DMS153 (cell line): ENCODE data around the gene NKAIN4.

Experiments
- DNase-seq: peaks from one replicate; lab custom pipeline; 2025; lab: John Stamatoyannopoulos, UW

Gene NKAIN4

DNA sequence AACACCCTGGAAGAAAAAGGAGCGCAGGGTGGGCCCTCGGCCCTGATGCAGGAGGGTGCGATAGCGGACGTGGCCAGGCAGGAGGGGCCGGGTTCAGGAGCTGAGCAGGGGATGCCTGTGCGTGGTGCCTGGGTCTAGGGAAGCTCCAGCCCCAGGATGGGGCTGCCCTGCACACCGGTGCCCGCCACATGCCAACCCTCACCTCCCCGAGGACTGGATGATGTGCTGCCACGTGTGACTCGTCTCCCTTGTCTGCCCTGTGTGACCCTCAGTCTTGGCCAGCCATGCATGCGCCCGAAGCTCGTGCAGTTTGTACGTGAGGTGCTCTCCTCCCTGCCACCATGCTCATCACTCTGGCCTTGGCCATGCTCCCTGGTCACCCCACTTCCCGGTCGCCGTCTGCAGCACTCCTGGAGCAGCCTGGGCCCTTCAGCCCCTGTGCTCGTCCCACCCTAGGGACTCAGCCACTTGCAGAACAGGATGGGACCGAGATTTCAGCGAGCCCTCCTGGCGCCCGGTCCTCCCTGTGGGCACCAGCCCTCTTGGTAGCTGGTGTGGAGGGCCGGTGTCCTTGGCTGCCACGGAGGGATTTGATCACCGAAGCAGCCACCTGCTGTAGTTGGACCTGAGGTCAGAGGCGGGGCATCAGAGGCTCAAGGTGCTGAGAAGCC is 34.5 kb upstream of the NKAIN4 start:
- DNase-seq = no peak

GRCh38 chr20:63287697-63288580 is 33.7 kb upstream of the NKAIN4 start:
- DNase-seq = no peak

GRCh38 chr20:63286781-63287696 is 32.8 kb upstream of the NKAIN4 start:
- no peak for DNase-seq

DNA sequence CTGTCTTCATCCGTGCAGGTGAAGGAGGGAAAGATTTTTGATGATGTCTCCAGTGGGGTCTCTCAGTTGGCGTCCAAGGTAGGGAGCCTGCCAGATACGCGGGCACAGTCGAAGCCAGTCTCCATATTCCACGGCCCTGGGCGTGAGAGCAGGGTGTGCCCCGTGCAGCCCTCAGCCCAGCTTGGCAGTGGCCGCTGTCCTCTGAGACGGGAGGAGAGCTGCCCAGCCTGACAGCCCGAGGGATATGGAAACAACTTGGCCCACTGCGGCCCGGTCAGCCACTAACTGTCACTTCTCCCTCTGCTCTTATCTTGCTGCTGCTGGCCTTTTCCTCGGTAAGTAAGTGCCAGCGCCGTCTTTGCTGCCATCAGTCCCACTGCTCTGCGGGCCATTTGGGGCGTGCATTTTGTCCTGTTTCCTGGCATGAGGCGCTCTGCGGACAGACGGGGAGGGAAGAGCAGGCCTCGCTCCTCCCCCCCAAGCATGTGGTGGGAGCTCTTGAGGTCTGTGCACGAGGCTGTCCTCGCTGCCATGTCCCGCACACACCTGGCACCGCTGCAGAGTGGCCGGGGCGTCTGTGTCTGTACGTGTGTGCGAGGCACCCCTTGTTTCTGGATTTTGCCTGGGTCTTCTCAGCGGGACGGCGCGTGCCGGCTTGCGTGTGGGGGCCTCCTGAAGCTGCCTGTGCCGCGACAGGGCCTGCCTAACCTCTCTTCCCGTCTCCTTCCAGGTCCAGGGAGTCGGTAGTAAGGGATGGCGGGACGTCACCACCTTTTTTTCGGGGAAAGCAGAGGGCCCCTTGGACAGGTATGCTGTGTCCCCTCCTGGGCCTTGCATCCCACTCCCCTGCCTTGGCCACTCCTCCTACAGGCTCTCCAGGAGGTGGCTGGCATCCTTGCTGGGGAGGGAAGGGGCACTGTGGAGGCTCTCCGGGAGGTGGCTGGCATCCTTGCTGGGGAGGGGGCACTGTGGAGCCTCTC is 31.7 kb upstream of the NKAIN4 start:
- DNase-seq = no peak

DNA sequence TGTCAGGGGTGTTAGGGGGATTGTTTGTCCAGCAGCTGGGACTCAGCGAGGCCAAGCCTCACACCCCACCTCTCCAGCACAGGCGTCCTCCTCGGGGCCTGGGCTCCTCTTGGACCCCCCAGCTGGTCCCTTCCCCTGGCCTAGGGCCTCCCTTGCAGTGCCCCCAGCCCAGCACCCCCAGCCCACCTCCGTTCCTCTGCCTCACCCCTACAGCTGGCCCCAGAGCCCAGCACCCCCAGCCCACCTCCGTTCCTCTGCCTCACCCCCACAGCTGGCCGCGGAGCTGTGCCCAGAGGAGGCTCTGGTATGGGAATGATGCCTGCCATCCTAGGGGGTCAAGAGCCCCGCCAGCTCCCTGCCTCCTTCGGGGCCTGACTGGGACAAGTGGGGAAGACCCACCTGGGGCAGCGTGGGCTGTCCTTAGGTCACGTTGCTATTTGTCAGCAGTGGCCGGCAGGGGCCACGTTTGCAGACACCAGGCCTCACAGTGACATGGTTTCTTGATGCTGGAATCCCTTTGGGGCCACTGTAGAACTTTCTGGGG is 30.8 kb upstream of the NKAIN4 start:
- no peak for DNase-seq

DNA sequence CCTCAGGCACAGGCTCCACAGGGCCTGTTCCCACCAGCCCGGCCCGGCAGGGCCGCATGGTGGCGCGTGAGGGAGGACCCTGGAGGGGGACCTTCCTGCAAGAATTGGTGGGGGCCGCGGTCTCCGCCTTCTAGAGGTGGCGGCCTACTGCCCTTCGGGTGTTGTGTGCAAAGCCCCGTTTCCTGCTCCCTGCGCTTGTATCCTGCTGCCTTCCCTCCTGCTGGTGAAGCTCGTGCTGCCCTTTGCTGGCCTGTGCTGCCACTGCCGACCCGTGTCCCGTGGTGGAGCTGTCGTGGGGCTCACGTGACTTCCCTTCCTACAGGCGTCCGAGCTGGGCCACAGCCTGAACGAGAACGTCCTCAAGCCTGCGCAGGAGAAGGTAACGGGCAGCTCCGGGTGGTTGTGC is 30.3 kb upstream of the NKAIN4 start:
- DNase-seq = no peak

DNA sequence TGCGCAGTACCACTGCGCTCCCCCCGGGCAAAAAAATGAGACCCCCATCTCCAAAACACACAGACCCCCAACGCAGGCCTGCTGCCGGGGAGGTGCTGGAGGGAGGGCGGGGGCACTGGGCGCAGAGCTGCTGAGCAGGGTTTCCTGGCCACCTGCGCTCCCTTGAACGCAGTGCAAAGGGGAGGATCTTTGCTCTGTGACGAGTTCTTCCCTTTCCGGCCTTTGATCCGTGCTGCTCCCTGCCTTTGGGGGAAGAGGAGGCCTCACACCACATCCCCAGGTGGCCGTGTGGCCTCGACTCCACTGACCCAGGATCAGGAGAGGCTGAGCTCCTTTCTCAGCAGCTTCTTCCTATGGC is 29.8 kb upstream of the NKAIN4 start:
- DNase-seq = no peak

- no peak for DNase-seq
Observed at GRCh38 chr20:63283397-63284082, 29.3 kb upstream of the NKAIN4 start.

DNA sequence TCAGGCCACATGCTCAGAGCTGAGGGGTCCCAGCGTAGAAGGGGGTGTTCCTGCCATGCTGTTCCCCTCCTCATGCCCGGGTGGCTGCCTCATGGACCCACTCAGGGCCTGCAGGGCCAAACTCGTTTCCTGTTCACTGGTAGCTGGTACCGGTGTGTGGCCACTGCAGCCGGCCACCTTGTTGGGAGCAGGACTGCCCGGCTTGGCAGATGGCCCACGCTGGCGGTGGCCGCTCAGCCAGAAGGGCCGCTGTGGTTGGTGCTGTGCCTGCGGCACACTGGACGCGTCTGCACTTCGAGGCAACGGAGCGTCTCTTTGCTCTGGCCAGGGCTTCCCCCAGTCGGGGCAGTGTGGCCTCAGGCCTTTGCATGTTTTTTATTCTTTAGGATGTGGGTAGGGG is 28.7 kb upstream of the NKAIN4 start:
- no peak for DNase-seq

- DNase-seq = no peak
Observed at GRCh38 chr20:63281742-63282665, 27.7 kb upstream of the NKAIN4 start.

DNA sequence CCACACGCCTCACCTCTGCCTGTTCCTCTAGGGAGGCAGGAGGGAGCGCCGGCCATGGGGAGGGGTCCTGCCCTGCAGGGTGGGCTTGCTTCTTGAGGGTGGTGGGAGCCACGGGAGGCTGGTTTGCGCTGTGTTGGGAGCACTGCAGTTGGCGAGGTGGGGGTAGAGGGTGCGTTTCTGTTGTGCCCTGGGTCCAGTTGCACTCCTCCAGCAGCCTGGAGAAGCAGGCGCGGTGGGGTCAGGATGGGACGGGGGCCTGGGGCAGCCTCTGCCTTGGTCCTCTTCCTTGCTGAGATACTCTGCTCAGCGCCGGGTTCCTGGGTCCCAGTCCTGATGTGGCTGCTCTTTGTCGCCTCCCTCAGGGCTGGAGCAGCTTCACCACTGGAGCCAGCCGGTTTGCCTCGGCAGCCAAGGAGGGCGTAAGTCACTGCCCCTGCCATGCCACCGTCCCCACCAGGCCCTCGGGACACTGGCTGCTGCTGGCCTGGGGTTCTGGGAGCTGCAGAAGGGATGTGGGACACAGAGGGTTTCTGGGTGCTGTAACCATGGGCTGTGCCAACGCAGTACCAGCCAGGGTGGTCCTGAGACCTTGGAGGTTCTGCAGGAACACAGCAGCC is 26.8 kb upstream of the NKAIN4 start:
- no peak for DNase-seq

DNA sequence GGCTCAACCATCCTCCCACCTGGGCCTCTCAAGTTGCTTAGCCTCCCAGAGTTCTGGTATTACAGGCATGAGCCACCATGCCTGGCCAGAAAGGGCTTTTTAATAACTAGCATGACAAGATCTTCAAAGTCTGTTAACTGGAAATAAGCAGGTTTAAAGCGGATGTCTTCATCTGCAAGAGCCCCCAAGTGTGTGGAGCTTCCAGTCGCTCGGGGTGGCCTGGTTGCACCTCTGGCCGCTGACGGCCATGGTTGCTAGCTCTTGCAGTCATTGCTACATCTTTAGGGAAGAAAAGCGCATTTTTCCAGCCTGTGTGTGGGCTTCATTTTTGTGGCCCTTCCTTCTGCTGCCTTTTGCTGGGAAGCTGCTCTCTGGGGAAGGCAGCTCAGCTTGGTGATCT is 26.1 kb upstream of the NKAIN4 start:
- no peak for DNase-seq

DNA sequence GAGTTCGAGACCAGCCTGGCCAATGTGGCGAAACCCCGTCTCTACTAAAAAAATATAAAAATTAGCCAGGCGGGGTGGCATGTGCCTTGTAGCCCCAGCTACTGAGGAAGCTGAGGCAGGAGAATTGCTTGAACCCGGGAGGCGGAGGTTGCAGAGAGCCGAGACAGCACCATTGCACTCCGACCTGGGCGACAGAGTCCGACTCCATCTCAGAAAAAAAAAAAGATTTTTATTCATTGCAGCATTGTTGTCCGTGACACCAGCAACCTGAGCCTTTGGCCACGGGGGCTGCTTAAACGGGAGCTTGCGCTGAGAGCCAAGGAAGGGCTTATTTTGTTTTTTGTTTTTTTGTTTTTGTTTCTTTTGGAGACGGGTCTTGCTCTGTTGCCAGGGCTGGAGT is 25.7 kb upstream of the NKAIN4 start:
- DNase-seq = no peak

DNA sequence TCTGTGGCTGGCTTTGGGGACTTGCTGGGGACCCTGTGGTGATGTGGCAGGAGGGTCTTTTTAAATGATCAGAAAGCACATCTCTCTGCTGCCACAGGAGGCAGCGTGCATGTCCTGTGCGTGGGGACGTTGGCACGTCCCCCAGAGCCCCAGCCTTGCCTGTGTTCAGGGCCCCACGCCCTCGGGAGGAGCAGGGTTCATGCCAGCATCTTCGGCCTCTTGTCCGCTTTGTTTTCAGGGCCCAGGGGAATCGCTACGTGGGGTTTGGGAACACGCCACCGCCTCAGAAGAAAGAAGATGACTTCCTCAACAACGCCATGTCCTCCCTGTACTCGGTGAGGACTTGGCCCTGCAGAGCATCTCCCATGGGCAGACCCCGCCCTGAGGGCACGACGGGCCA is 24.4 kb upstream of the NKAIN4 start:
- DNase-seq = no peak

GRCh38 chr20:63277466-63278272 is 23.4 kb upstream of the NKAIN4 start:
- DNase-seq = no peak

DNA sequence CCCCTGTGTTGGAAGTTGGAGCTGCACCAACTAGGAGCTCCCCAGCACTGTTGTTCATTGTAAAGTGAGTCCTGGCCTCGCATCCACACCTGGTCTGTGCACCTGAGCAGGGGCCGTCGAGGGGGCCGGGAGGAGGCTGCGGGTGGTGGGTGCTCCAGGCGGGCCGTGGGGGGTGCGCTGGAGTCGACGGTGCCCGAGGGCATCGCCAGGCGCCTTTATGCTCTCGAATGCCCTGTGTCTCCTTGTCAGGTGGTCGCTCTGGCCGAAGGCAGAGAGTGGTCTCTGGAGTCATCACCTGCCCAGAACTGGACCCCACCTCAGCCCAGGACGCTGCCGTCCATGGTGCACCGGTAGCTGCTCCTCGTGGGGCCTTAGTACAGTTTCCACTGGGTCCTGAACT is 22.7 kb upstream of the NKAIN4 start:
- DNase-seq = no peak

DNA sequence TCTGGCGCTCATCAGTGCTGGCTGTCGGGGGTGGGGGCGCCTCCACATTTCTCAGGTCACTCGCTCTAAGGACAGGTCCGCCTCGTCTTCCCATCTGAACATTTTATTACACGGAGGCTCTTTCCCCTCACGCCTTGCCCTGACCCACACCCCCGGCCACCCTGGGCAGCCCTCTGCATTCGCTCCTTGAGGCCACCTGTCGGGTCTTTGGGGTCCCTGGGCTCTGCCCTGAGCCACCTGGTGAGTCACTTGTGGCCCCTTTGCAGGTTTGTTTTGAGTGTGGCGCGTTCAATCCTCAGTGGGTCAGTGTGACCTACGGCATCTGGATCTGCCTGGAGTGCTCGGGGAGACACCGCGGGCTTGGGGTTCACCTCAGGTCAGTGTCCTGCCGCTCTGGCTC is 21.6 kb upstream of the NKAIN4 start:
- DNase-seq = no peak
